H9 (cell line): Measurements from ENCODE around the gene HIKESHI. TPM values are rescaled to one million over a fixed set of nuclear protein-coding genes. Genes with fewer than 3 reads are reported as not detected.

Source experiments
- DNase-seq: peaks from one replicate; pipeline ENCODE4 v3.0.0-alpha.2; 2017
- H2AFZ ChIP-seq: one replicate; pipeline ENCODE4 v1.6.1; 2013; ENCODE audit warnings: mild to moderate bottlenecking, low read length, control low read depth, moderate library complexity
- H2AK5ac ChIP-seq: 2 replicates; pipeline ENCODE4 v1.6.1; 2013; ENCODE audit warnings: low read length, control low read depth, mixed read lengths; ENCODE audit not compliant: insufficient read length
- H2BK120ac ChIP-seq: one replicate; pipeline ENCODE4 v1.6.1; 2013; ENCODE audit warnings: low read depth, mild to moderate bottlenecking, low read length, control low read depth, inconsistent platforms; ENCODE audit not compliant: poor library complexity, severe bottlenecking
- H2BK12ac ChIP-seq: 2 replicates; pipeline ENCODE4 v1.6.1; 2013; ENCODE audit warnings: low read length, control low read depth, mixed read lengths, low read depth; ENCODE audit not compliant: insufficient read length
- H2BK15ac ChIP-seq: 2 replicates; pipeline ENCODE4 v1.6.1; 2013; ENCODE audit warnings: low read depth, low read length, control low read depth
- H2BK20ac ChIP-seq: one replicate; pipeline ENCODE4 v1.6.1; 2013; ENCODE audit warnings: low read depth, mild to moderate bottlenecking, low read length, control low read depth, inconsistent platforms; ENCODE audit not compliant: poor library complexity, severe bottlenecking
- H2BK5ac ChIP-seq: 2 replicates; pipeline ENCODE4 v1.6.1; 2013; ENCODE audit warnings: low read length, control low read depth, mixed read lengths; ENCODE audit not compliant: insufficient read length
- H3K14ac ChIP-seq: 2 replicates; pipeline ENCODE4 v1.6.1; 2013; ENCODE audit warnings: low read length, control low read depth; ENCODE audit not compliant: insufficient read depth
- H3K18ac ChIP-seq: 2 replicates; pipeline ENCODE4 v1.6.1; 2013; ENCODE audit warnings: low read depth, mild to moderate bottlenecking, mixed read lengths, low read length, control low read depth; ENCODE audit not compliant: insufficient read length
- H3K23ac ChIP-seq: 2 replicates; pipeline ENCODE4 v1.6.1; 2013; ENCODE audit warnings: low read length, control low read depth, mixed read lengths, low read depth; ENCODE audit not compliant: insufficient read length
- H3K23me2 ChIP-seq: 2 replicates; pipeline ENCODE4 v1.6.1; 2013; ENCODE audit warnings: low read depth, mild to moderate bottlenecking, mixed read lengths, low read length, control low read depth; ENCODE audit not compliant: insufficient read length, poor library complexity, severe bottlenecking
- H3K27ac ChIP-seq: 2 replicates; pipeline ENCODE4 v1.5.1; 2013; ENCODE audit warnings: low read length, control low read depth, mixed read lengths, low read depth; ENCODE audit not compliant: insufficient read length
- H3K27me3 ChIP-seq: 2 replicates; pipeline ENCODE4 v1.6.1; 2013; ENCODE audit warnings: low read length, control low read depth, inconsistent platforms; ENCODE audit not compliant: insufficient read depth
- H3K4ac ChIP-seq: 2 replicates; pipeline ENCODE4 v1.6.1; 2013; ENCODE audit warnings: low read depth, mild to moderate bottlenecking, control low read depth, inconsistent platforms, low read length, moderate library complexity
- H3K4me1 ChIP-seq: 2 replicates; pipeline ENCODE4 v1.6.1; 2013; ENCODE audit warnings: low read length, control low read depth, inconsistent platforms; ENCODE audit not compliant: insufficient read depth
- H3K4me2 ChIP-seq: 2 replicates; pipeline ENCODE4 v1.6.1; 2013; ENCODE audit warnings: low read length, control low read depth, mixed read lengths; ENCODE audit not compliant: insufficient read length, insufficient read depth
- H3K56ac ChIP-seq: 2 replicates; pipeline ENCODE4 v1.6.1; 2013; ENCODE audit warnings: low read depth, mild to moderate bottlenecking, mixed read lengths, low read length, control low read depth; ENCODE audit not compliant: insufficient read length
- H3K79me1 ChIP-seq: 2 replicates; pipeline ENCODE4 v1.6.1; 2013; ENCODE audit warnings: low read depth, mild to moderate bottlenecking, moderate library complexity, low read length, control low read depth, inconsistent platforms; ENCODE audit not compliant: insufficient read depth, poor library complexity, severe bottlenecking
- H3K79me2 ChIP-seq: 2 replicates; pipeline ENCODE4 v1.6.1; 2013; ENCODE audit warnings: low read length, control low read depth, inconsistent platforms; ENCODE audit not compliant: insufficient read depth
- H3K9ac ChIP-seq: 2 replicates; pipeline ENCODE4 v1.6.1; 2013; ENCODE audit warnings: low read length, control low read depth, mixed read lengths; ENCODE audit not compliant: insufficient read length; ENCODE audit errors: extremely low read depth
- H3K9me3 ChIP-seq: one replicate; pipeline ENCODE4 v1.6.1; 2013; ENCODE audit warnings: low read depth, low read length, inconsistent platforms; ENCODE audit not compliant: control insufficient read depth
- H3T11ph ChIP-seq: one replicate; pipeline ENCODE4 v1.6.1; 2013; ENCODE audit warnings: mild to moderate bottlenecking, low read length, control low read depth, inconsistent platforms
- H4K20me1 ChIP-seq: one replicate; pipeline ENCODE4 v1.6.1; 2013; ENCODE audit not compliant: control insufficient read depth, insufficient read length, insufficient read depth
- H4K5ac ChIP-seq: 2 replicates; pipeline ENCODE4 v1.6.1; 2013; ENCODE audit warnings: low read depth, mild to moderate bottlenecking, mixed read lengths, low read length, control low read depth; ENCODE audit not compliant: insufficient read length
- H4K8ac ChIP-seq: replicated peaks from 2 replicates; pipeline ENCODE4 v1.6.1; 2013; ENCODE audit warnings: low read length, control low read depth, mixed read lengths, low read depth; ENCODE audit not compliant: insufficient read length
- H4K91ac ChIP-seq: 2 replicates; pipeline ENCODE4 v1.6.1; 2013; ENCODE audit warnings: low read depth, mild to moderate bottlenecking, moderate library complexity, mixed read lengths, low read length, control low read depth; ENCODE audit not compliant: insufficient read length
- H3K27ac Mint-ChIP-seq, 3 experiments: 2 replicates in 2 of 3; 3 replicates in 1 of 3; pipeline ENCODE4 v1.8.0; 2020 to 2021; ENCODE audit warnings: mixed read lengths in 3 of 3, mild to moderate bottlenecking in 1 of 3, moderate library complexity in 1 of 3
- H3K27me3 Mint-ChIP-seq: 2 replicates; pipeline ENCODE4 v1.8.0; 2021; ENCODE audit warnings: low read depth, mild to moderate bottlenecking, moderate library complexity, mixed read lengths
- H3K36me3 Mint-ChIP-seq, 3 experiments: 2 replicates in 2 of 3; 3 replicates in 1 of 3; pipeline ENCODE4 v1.8.0; 2020 to 2021; ENCODE audit warnings: low read depth in 3 of 3, mixed read lengths in 3 of 3; ENCODE audit not compliant: insufficient read depth in 1 of 3
- H3K4me1 Mint-ChIP-seq, 2 experiments: 2 replicates each; pipeline ENCODE4 v1.8.0; 2020; ENCODE audit warnings: mixed read lengths in 2 of 2
- H3K4me3 Mint-ChIP-seq, 2 experiments: 2 replicates in 1 of 2; 3 replicates in 1 of 2; pipeline ENCODE4 v1.8.0; 2020 to 2021; ENCODE audit warnings: mild to moderate bottlenecking in 2 of 2, mixed read lengths in 2 of 2, moderate library complexity in 1 of 2
- H3K9me3 Mint-ChIP-seq, 2 experiments: 2 replicates in 1 of 2; 3 replicates in 1 of 2; pipeline ENCODE4 v1.8.0; 2020; ENCODE audit warnings: mild to moderate bottlenecking in 2 of 2, mixed read lengths in 2 of 2, moderate library complexity in 1 of 2
- WGBS: extraction: QIAGEN DNeasy Blood & Tissue Kit; methylation state at CpG from one replicate; pipeline ENCODE4 v1.1.7; 2013; ENCODE audit warnings: missing lambda C conversion rate, low lambda C conversion rate, mixed read lengths; ENCODE audit not compliant: insufficient read length; ENCODE audit errors: extremely low coverage; 5-methylcytosine and 5-hydroxymethylcytosine counted together
- total RNA-seq: library from RNA; stranded (reverse); gene quantifications from 2 replicates; pipeline ENCODE4 v1.2.1, GENCODE V29; 2021
- TF ChIP-seq, protein P1 (sequence below): fragments of 200-600 bp; sonication (generic); conservative IDR thresholded peaks from 3 replicates; pipeline ENCODE4 v1.8.0; 2021; ENCODE audit warnings: antibody characterized with exemption, mild to moderate bottlenecking

The HIKESHI gene
- total RNA-seq, 1 experiment from 2014 or later: 54.1 TPM

- Histone ChIP-seq H2BK15ac (no peak overlapping the region), H3T11ph (no peak overlapping the region), H2BK20ac (no peak overlapping the region), H3K79me1 (peaks cover 3% of the 10 kb centered on the region), H4K8ac (no peak overlapping the region), H3K56ac (no peak overlapping the region), H3K27me3 (no peaks in the 10 kb centered on the region), H2AK5ac (no peak overlapping the region), H3K23ac (no peak overlapping the region), H3K27ac (no peak overlapping the region), H3K18ac (no peak overlapping the region), H3K4me1 (no peaks in the 10 kb centered on the region), H2BK5ac (no peak overlapping the region), H3K79me2 (no peaks in the 10 kb centered on the region), H4K20me1 (no peaks in the 10 kb centered on the region), H4K91ac (no peak overlapping the region), H3K4me2 (no peak overlapping the region), H3K4ac (no peak overlapping the region), H3K14ac (no peak overlapping the region), H4K5ac (no peak overlapping the region), H2BK120ac (no peak overlapping the region), H3K23me2 (no peaks in the 10 kb centered on the region), H2AFZ (no peak overlapping the region), H2BK12ac (no peak overlapping the region), H3K9ac (no peak overlapping the region), H3K9me3 (no peaks in the 10 kb centered on the region)
- DNase-seq: no peak
- TF ChIP-seq, protein P1, sequence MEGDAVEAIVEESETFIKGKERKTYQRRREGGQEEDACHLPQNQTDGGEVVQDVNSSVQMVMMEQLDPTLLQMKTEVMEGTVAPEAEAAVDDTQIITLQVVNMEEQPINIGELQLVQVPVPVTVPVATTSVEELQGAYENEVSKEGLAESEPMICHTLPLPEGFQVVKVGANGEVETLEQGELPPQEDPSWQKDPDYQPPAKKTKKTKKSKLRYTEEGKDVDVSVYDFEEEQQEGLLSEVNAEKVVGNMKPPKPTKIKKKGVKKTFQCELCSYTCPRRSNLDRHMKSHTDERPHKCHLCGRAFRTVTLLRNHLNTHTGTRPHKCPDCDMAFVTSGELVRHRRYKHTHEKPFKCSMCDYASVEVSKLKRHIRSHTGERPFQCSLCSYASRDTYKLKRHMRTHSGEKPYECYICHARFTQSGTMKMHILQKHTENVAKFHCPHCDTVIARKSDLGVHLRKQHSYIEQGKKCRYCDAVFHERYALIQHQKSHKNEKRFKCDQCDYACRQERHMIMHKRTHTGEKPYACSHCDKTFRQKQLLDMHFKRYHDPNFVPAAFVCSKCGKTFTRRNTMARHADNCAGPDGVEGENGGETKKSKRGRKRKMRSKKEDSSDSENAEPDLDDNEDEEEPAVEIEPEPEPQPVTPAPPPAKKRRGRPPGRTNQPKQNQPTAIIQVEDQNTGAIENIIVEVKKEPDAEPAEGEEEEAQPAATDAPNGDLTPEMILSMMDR: no peak
- Mint-ChIP-seq H3K27me3 (no peaks in the 10 kb centered on the region), H3K27ac (no peak overlapping the region), H3K9me3 (no peaks in the 10 kb centered on the region), H3K36me3 (peaks cover 12 to 43% (median 28%) of the 10 kb centered on the region in 3 experiments; a peak in 6 of 7 replicates), H3K4me3 (no peak overlapping the region), H3K4me1 (0 out of 4 replicates have a peak, but pooled peaks cover 0 to 2% of the 10 kb centered on the region in 2 experiments)
- WGBS: no CpG with 5 or more reads among the region's 6 CpGs
These were observed 45.4 kb upstream of the HIKESHI start for GRCh38 chr11:86256608-86257007.
